Measurements from ENCODE around the gene STK32B. TPM values are rescaled to one million over a fixed set of nuclear protein-coding genes. Genes with fewer than 3 reads are reported as not detected.

STK32B gene
- total and polyA plus RNA-seq, 8 donors = 0.90 to 5.1 (median 3.3) TPM

DNA sequence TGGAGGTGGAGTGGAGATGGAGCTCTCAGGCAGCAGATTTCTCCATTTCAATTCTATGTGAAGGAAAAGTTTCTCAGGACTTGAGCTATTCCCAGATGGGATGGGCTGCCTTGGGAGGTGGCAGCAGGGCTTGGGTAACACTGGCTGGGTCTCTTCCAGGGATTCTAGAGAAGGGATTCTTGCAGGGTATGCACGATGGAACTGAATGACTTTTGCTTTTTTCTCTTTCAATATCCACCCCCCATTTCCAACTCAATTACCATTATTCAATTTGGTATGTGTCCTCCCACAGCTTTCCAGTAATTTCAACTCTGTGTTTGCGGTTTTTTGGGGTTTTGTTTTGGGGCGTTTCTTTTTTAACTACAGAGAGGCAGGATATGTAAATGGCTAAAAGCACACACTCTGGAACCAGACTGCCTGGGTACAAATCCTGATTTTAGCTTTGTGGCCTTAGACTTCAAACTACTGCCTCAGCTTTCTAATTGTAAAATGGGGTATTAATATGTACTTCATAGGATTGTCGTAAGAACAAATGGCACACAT is 428.3 kb downstream of the STK32B start:
- intact Hi-C loops (cut with DNase I) = no loop called here
- TF ChIP-seq CTCF (IDR thresholded peaks at IDR 0.05) = no peak
- no peak for ATAC-seq

DNA sequence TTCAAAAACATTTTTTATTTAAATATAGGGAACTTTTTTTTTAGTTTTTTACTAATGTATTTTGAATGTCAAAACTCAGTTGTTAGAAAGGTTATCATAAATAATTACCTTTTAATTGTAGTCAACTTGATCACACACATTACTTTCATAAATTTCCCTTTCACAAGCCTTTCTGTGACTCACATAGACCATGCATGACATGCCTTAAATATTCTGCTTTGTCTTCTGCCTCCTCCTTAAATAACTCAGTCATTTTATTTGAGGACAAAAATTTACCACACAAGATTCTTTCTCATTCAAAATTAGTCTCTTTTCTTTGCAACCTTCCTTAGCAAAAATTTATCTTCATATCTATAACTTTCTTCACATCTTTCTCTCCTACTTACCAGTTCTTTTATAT is 437.1 kb downstream of the STK32B start:
- Histone ChIP-seq H3K9me3 (peaks cover 0 to 57% of the 10 kb centered on the region in 2 donors), H3K4me1 (no peaks in the 10 kb centered on the region), H3K4me3 (no peak overlapping the region), H3K27ac (no peak overlapping the region), H3K36me3 (no peaks in the 10 kb centered on the region), H3K27me3 (no peaks in the 10 kb centered on the region)
- ATAC-seq = no peak
- TF ChIP-seq CTCF (IDR thresholded peaks at IDR 0.05) = no peak
- DNase-seq = no peak
- intact Hi-C loops (cut with DNase I) = no loop called here

More for the DNA sequence above, 428.3 kb downstream of the STK32B start:
- Histone ChIP-seq H3K9me3 (peaks cover 0 to 13% of the 10 kb centered on the region in 2 donors), H3K36me3 (no peaks in the 10 kb centered on the region), H3K27me3 (no peaks in the 10 kb centered on the region), H3K4me1 (no peaks in the 10 kb centered on the region), H3K4me3 (no peak overlapping the region), H3K27ac (no peak overlapping the region)
- DNase-seq = no peak

DNA sequence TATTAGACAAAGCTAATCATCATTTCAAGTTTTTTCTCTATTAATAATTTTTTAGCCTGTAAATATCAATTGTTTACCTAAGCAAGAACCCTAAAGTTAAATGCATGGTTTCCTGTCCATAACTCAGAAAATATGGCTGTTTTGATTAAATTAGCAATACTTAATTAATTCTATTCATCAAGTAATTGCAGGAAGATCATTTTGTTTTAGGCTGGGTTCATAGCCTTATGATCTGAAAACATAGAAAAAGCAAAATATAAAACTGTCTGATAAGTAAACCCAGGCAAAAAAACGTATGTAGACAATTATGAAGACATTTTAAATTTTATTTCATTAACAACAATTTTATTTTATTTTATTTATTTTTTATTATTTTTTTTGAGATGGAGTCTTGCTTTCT is 438.0 kb downstream of the STK32B start:
- Histone ChIP-seq H3K27me3 (no peaks in the 10 kb centered on the region), H3K4me1 (no peaks in the 10 kb centered on the region), H3K36me3 (no peaks in the 10 kb centered on the region), H3K27ac (no peak overlapping the region), H3K9me3 (peaks cover 0 to 57% of the 10 kb centered on the region in 2 donors), H3K4me3 (no peak overlapping the region)
- intact Hi-C loops (cut with DNase I) = no loop called here
- TF ChIP-seq CTCF (IDR thresholded peaks at IDR 0.05) = no peak
- ATAC-seq (no peak), DNase-seq (no peak)

- TF ChIP-seq CTCF (IDR thresholded peaks at IDR 0.05) = no peak
- peaks cover 0 to 4% of the 10 kb centered on the region in 2 donors for H3K9me3 ChIP-seq
- no peaks in the 10 kb centered on the region for H3K4me1 ChIP-seq
- DNase-seq (no peak), ATAC-seq (no peak)
- no peaks in the 10 kb centered on the region for H3K27me3 ChIP-seq
- intact Hi-C loops (cut with DNase I) = no loop called here
- H3K4me3 ChIP-seq = no peak overlapping the region
- H3K27ac ChIP-seq = no peak overlapping the region
- H3K36me3 ChIP-seq = no peaks in the 10 kb centered on the region
Measured at GRCh38 chr4:5497489-5497888, 446.2 kb downstream of the STK32B start.

- H3K9me3 ChIP-seq = peaks cover 0 to 7% of the 10 kb centered on the region in 2 donors
- intact Hi-C loops (cut with DNase I) = no loop called here
- no peaks in the 10 kb centered on the region for H3K27me3 ChIP-seq
- no peak for ATAC-seq
- H3K27ac ChIP-seq = no peak overlapping the region
- H3K4me1 ChIP-seq = no peaks in the 10 kb centered on the region
- H3K4me3 ChIP-seq = no peak overlapping the region
- TF ChIP-seq CTCF (IDR thresholded peaks at IDR 0.05) = no peak
- DNase-seq = no peak
- H3K36me3 ChIP-seq = no peaks in the 10 kb centered on the region
Measured at GRCh38 chr4:5500165-5500564, 448.9 kb downstream of the STK32B start.

Data from left lung (tissue), 10 donors.